DOHH2 (cell line): ENCODE results near the gene DCST1.

Experiments
- EZH2phosphoT487 ChIP-seq: fragments of 200-600 bp; sonication (generic); IDR thresholded peaks from 2 replicates; pipeline ENCODE4 v1.6.1; 2017; ENCODE audit warnings: borderline replicate concordance, mild to moderate bottlenecking, antibody characterized with exemption, low read length, moderate library complexity, mixed read lengths
- TF ChIP-seq, protein P1 (sequence below): fragments of 200-600 bp; sonication (generic); IDR thresholded peaks from one replicate; pipeline ENCODE4 v1.5.1; 2014; ENCODE audit warnings: antibody characterized with exemption, mild to moderate bottlenecking, low read depth, low read length; ENCODE audit not compliant: poor library complexity, severe bottlenecking

DNA sequence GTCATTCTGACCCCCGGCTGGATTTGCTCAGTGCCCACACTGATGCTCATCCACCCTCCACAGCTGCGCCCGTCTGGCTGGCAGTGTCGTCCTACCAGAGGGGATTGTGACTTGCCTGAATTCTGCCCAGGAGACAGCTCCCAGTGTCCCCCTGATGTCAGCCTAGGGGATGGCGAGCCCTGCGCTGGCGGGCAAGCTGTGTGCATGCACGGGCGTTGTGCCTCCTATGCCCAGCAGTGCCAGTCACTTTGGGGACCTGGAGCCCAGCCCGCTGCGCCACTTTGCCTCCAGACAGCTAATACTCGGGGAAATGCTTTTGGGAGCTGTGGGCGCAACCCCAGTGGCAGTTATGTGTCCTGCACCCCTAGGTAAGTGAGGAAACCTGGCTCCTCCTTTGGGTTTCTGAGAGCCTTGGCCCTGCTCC lies 24.2 kb downstream of the DCST1 start:
- TF ChIP-seq, protein P1, sequence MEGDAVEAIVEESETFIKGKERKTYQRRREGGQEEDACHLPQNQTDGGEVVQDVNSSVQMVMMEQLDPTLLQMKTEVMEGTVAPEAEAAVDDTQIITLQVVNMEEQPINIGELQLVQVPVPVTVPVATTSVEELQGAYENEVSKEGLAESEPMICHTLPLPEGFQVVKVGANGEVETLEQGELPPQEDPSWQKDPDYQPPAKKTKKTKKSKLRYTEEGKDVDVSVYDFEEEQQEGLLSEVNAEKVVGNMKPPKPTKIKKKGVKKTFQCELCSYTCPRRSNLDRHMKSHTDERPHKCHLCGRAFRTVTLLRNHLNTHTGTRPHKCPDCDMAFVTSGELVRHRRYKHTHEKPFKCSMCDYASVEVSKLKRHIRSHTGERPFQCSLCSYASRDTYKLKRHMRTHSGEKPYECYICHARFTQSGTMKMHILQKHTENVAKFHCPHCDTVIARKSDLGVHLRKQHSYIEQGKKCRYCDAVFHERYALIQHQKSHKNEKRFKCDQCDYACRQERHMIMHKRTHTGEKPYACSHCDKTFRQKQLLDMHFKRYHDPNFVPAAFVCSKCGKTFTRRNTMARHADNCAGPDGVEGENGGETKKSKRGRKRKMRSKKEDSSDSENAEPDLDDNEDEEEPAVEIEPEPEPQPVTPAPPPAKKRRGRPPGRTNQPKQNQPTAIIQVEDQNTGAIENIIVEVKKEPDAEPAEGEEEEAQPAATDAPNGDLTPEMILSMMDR, result no peak
- TF ChIP-seq EZH2phosphoT487, result no peak
